ENCODE measurements around the gene PGLYRP4.

DNA sequence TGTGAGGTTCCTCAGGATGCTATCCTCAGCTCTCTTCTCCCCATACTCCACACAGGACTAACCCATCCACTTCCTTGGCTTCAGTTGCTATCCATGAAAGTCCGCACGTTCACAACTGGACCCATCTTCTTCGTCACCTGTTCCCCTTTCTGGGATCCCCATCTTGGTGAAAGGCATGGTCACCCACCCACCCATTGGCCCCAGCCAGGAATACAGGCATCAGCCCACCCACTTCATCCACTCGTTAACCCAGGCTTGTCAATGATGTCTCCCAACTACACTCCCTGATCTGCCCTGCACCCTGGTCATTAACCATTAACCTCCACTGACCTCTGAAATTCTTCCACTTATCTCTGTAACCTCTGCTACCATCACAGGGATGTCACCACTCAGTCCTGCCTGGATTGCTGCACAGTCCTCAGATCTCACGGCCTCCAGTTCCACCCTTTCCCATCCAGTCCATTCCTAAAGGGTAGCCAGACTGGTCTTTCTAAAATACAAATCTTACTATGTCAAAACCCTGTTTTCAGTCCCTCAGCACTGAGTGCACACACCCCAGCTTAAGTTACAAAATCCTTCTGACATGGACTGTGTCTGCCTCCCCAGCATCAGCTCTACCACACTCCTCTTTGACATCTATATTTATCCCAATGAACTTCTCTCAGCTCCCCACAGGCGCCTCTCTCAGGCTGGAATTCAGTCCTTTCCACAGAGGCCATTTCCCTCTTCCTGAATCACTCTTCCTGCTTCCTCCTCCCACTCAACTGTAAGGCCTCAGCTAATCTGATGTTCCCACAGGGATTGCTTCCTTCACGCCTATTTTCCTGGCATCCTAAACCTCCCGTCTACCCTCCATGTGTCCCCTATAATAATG, 10.4 kb downstream of the PGLYRP4 start:
- TF ChIP-seq, protein P1, sequence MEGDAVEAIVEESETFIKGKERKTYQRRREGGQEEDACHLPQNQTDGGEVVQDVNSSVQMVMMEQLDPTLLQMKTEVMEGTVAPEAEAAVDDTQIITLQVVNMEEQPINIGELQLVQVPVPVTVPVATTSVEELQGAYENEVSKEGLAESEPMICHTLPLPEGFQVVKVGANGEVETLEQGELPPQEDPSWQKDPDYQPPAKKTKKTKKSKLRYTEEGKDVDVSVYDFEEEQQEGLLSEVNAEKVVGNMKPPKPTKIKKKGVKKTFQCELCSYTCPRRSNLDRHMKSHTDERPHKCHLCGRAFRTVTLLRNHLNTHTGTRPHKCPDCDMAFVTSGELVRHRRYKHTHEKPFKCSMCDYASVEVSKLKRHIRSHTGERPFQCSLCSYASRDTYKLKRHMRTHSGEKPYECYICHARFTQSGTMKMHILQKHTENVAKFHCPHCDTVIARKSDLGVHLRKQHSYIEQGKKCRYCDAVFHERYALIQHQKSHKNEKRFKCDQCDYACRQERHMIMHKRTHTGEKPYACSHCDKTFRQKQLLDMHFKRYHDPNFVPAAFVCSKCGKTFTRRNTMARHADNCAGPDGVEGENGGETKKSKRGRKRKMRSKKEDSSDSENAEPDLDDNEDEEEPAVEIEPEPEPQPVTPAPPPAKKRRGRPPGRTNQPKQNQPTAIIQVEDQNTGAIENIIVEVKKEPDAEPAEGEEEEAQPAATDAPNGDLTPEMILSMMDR (IDR thresholded peaks at IDR 0.05): no peak
- TF ChIP-seq POLR2A (IDR thresholded peaks at IDR 0.05): no peak

All from right lobe of liver (tissue), 4 donors.